Measurements from ENCODE around the gene PASK.
A peak's percentile ranks its signal among the peaks of the same experiment; 100 is the strongest.

PASK gene

DNA sequence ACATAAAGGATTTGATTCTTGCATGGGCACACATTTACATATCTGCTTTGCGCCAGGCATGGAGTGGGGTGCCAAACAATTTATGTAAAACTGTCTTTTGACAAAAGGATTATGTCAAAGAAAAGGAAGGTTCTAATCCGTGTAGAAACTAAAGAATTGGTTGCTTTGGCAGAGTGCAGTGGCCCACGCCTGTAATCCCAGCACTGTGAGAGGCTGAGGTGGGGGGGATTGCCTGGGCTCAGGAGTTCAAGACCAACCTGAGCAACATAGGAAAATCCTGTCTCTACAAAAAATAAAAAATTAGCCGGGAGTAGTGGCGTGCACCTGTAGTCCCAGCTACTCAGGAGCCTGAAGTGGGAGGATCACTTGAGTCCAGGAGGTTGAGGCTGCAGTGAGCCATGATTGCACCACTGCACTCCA lies 46.1 kb downstream of the PASK start:
- TF ChIP-seq, protein P1, sequence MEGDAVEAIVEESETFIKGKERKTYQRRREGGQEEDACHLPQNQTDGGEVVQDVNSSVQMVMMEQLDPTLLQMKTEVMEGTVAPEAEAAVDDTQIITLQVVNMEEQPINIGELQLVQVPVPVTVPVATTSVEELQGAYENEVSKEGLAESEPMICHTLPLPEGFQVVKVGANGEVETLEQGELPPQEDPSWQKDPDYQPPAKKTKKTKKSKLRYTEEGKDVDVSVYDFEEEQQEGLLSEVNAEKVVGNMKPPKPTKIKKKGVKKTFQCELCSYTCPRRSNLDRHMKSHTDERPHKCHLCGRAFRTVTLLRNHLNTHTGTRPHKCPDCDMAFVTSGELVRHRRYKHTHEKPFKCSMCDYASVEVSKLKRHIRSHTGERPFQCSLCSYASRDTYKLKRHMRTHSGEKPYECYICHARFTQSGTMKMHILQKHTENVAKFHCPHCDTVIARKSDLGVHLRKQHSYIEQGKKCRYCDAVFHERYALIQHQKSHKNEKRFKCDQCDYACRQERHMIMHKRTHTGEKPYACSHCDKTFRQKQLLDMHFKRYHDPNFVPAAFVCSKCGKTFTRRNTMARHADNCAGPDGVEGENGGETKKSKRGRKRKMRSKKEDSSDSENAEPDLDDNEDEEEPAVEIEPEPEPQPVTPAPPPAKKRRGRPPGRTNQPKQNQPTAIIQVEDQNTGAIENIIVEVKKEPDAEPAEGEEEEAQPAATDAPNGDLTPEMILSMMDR (IDR thresholded peaks at IDR 0.05; ENCODE audit: unreplicated experiment in 3 of 3): no peak
- H3K36me3 Mint-ChIP-seq (ENCODE audit: low read depth): peaks cover 18% of the 10 kb centered on the region
- H3K4me3 Mint-ChIP-seq: peak overlapping the region; percentile 94 to 98 (median 97)
- no peaks in the 10 kb centered on the region for H3K9me3 Mint-ChIP-seq
- peak overlapping the region; percentile 95 to 98 (median 98) for H3K27ac Mint-ChIP-seq
- peaks cover 13% of the 10 kb centered on the region for H3K4me1 Mint-ChIP-seq
- H3K27me3 Mint-ChIP-seq (ENCODE audit: low read depth): no peaks in the 10 kb centered on the region

DNA sequence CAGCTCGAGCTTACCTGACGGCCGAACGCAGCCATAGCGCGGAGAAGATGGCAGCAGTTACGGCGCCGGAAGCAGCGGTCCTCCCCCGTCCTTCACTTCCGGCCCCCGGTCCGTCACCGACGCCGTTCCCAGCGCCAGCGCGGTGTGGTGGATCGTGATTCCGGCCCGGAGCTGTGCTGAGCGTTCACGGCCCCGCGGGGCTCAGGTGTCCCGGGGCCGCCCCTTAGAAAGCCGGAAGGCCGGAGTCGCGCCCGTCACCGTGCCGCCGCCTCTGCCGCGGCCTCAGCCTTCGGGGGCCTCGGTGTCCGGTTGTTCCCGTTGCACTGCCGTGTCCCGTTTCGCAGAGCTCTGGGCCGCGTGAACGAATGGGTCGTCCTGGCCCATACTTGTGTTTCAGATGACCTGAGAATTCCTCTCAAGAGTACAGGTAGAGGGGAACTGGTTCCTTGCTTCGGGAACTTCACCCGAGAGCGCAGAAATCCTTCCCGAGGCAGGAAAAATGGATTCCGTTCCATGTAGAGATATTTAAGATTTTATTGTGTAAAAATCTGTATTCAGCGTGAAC lies 47.0 kb downstream of the PASK start, which contains the start of gene MTERF4:
Gene MTERF4, minus strand, starts transcription at position 49 of the 565 bp plus-strand sequence. Its CDS starts 14 bp downstream, at position 35.
- TF ChIP-seq, protein P1 (IDR thresholded peaks at IDR 0.05; ENCODE audit: unreplicated experiment in 3 of 3): no peak
- Mint-ChIP-seq H3K4me1 (peaks cover 13% of the 10 kb centered on the region), H3K9me3 (no peaks in the 10 kb centered on the region), H3K27ac (peak within 1 kb of the TSS; percentile 95 to 98 (median 98)), H3K36me3 (ENCODE audit: low read depth) (peaks cover 23% of the 10 kb centered on the region), H3K27me3 (ENCODE audit: low read depth) (no peaks in the 10 kb centered on the region), H3K4me3 (peak within 1 kb of the TSS; percentile 94 to 98 (median 97))

DNA sequence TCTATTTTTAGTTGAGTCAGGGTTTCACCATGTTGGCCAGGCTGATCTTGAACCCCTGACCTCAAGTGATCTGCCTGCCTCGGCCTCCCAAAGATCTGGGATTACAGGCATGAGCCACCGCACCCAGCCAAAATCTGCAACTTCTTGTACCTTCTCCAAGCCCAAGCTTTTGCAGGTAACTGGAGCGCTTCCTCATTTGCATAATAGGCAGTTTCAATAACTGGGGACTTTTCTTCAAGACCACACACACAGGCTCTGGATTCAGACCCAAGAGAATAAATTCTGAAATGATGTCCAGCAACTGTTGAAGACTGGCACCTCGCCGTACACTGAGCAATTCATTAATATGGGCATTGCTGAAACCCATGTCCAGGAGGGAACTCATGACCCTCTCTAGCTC lies 50.0 kb downstream of the PASK start:
- peaks cover 13% of the 10 kb centered on the region for H3K4me1 Mint-ChIP-seq
- TF ChIP-seq, protein P1 (IDR thresholded peaks at IDR 0.05; ENCODE audit: unreplicated experiment in 3 of 3): no peak
- H3K4me3 Mint-ChIP-seq: peak overlapping the region; percentile 60 to 98 (median 63)
- peaks cover 42% of the 10 kb centered on the region for H3K36me3 Mint-ChIP-seq (ENCODE audit: low read depth)
- no peaks in the 10 kb centered on the region for H3K27me3 Mint-ChIP-seq (ENCODE audit: low read depth)
- no peak overlapping the region for H3K27ac Mint-ChIP-seq
- no peaks in the 10 kb centered on the region for H3K9me3 Mint-ChIP-seq

GRCh38 chr2:241096979-241097378 lies 52.3 kb downstream of the PASK start:
- TF ChIP-seq, protein P1 (IDR thresholded peaks at IDR 0.05; ENCODE audit: unreplicated experiment in 3 of 3): no peak
- Mint-ChIP-seq H3K4me3 (no peak overlapping the region), H3K36me3 (ENCODE audit: low read depth) (peaks cover 55% of the 10 kb centered on the region), H3K9me3 (no peaks in the 10 kb centered on the region), H3K27me3 (ENCODE audit: low read depth) (no peaks in the 10 kb centered on the region), H3K4me1 (peaks cover 4% of the 10 kb centered on the region), H3K27ac (no peak overlapping the region)

GRCh38 chr2:241095594-241096290 lies 53.5 kb downstream of the PASK start:
- Mint-ChIP-seq H3K27me3 (ENCODE audit: low read depth) (no peaks in the 10 kb centered on the region), H3K27ac (peak overlapping the region in 1 of 3 experiments; percentile 6), H3K9me3 (no peaks in the 10 kb centered on the region), H3K4me1 (peaks cover 9% of the 10 kb centered on the region), H3K4me3 (no peak overlapping the region), H3K36me3 (ENCODE audit: low read depth) (peaks cover 67% of the 10 kb centered on the region)
- TF ChIP-seq, protein P1 (IDR thresholded peaks at IDR 0.05; ENCODE audit: unreplicated experiment in 3 of 3): no peak

All from nephron (organoid).